ENCODE results near the gene ODAD4. TPM values are rescaled to one million over a fixed set of nuclear protein-coding genes. Genes with fewer than 3 reads are reported as not detected.
A peak's percentile ranks its signal among the peaks of the same experiment; 100 is the strongest.

The ODAD4 gene
- total RNA-seq, 2 donors from 2014 or later, result 1.1 to 2.2 TPM

DNA sequence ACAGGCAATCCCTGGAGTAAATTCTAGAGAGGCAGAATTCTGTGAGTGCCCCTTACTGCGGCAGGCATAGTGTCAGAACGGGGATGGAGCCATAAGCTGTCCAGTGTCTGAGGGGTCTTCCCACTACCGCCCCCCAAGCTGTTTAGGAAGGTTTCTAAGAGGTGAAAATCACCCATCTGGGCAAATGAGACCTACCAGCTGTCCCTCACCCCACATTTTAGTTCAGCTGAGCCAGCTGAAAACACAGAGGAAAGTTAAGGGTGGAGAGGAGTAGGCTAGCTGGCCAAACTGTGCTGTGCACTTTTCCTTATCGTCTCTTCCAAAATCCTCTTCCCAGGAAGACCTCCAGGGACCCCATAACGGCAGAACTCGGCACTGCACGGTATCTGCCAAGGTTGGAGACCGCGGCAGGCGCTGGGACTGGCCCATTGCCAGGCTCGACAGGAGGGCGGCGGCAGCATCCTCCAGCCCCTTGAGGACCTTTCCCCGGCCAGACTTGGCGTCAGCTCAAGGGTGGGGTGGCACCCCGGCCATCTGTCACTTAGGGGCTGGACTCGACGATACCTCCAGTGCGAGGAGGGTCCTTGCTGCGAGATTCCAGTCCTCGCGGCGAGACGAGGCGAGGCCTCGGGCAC, 12.6 kb upstream of the ODAD4 start:
- no peaks in the 10 kb centered on the region for H3K9me3 ChIP-seq
- H3K36me3 ChIP-seq, result peaks cover 6% of the 10 kb centered on the region
- ATAC-seq (ENCODE audit: insufficient number of reproducible peaks, low FRiP score, low read depth), result no peak
- peak overlapping the region; percentile 84 for H3K4me3 ChIP-seq
- H3K27ac ChIP-seq, result peak overlapping the region; percentile 79 to 90
- DNase-seq (ENCODE audit: low spot score), result no peak
- H3K27me3 ChIP-seq (replicated peaks; ENCODE audit: insufficient read depth), result no peaks in the 10 kb centered on the region
- TF ChIP-seq, protein P1, sequence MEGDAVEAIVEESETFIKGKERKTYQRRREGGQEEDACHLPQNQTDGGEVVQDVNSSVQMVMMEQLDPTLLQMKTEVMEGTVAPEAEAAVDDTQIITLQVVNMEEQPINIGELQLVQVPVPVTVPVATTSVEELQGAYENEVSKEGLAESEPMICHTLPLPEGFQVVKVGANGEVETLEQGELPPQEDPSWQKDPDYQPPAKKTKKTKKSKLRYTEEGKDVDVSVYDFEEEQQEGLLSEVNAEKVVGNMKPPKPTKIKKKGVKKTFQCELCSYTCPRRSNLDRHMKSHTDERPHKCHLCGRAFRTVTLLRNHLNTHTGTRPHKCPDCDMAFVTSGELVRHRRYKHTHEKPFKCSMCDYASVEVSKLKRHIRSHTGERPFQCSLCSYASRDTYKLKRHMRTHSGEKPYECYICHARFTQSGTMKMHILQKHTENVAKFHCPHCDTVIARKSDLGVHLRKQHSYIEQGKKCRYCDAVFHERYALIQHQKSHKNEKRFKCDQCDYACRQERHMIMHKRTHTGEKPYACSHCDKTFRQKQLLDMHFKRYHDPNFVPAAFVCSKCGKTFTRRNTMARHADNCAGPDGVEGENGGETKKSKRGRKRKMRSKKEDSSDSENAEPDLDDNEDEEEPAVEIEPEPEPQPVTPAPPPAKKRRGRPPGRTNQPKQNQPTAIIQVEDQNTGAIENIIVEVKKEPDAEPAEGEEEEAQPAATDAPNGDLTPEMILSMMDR (IDR thresholded peaks at IDR 0.05), result no peak
- H3K4me1 ChIP-seq (ENCODE audit: control insufficient read depth in 1 of 2, low read depth in 2 of 2), result peaks cover 6 to 20% of the 10 kb centered on the region in 2 donors

DNA sequence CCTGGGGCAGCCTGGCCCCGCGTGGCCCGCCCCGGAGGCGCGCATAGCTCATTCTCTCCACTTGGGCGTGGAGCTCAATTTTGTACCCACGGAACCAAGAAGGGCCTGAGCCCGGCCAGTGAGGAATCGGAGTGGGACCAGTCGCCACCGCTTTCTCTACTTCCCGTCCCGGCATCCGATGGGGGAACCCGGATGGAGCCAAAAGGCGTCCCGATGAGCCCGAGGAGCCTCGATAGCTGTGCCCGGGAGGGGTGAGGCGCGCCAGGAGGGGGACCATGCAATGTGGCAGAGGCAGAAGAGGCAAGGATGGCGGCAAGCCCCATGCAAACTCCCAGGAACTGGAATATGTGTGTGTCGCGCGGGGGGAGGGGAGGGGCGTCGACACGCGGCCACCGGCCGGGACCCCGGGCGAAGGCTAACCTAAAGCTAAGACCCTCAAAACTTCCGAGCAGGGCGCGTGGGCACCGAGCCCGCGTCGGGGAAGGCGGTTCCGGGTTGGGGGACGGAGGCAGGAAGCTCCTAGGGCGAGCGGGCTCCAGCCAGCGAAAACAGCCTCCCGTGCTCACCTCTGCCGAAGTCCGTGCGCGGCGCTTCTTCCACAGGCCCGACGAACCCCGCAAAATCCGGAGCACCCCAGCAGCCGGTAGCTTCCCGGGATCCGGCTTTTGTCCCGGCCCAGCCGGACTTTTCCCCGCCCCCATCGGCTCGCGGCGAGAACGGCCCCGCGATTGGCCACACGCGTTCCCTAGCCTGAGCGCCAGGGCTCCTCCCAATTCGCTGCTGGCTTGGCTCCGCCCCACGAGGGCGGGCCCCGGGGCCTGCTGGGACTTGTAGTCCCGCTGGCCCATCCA, 11.9 kb upstream of the ODAD4 start, which contains the start of gene ACLY:
Gene ACLY (minus strand): TSS at position 638 of the 851 bp plus-strand sequence. CDS start 5,078 bp downstream, outside the sequence.
- Histone ChIP-seq H3K27me3 (replicated peaks; ENCODE audit: insufficient read depth) (no peaks in the 10 kb centered on the region), H3K9me3 (no peaks in the 10 kb centered on the region), H3K4me1 (ENCODE audit: control insufficient read depth in 1 of 2, low read depth in 2 of 2) (peaks cover 6 to 20% of the 10 kb centered on the region in 2 donors), H3K36me3 (peaks cover under 1% of the 10 kb centered on the region), H3K27ac (peak within 1 kb of the TSS; percentile 79 to 90), H3K4me3 (peak within 1 kb of the TSS; percentile 84)
- DNase-seq (ENCODE audit: low spot score) (peak; percentile 89), ATAC-seq (ENCODE audit: insufficient number of reproducible peaks, low FRiP score, low read depth) (peak; percentile 96)
- TF ChIP-seq, protein P1 (IDR thresholded peaks at IDR 0.05), result no peak

DNA sequence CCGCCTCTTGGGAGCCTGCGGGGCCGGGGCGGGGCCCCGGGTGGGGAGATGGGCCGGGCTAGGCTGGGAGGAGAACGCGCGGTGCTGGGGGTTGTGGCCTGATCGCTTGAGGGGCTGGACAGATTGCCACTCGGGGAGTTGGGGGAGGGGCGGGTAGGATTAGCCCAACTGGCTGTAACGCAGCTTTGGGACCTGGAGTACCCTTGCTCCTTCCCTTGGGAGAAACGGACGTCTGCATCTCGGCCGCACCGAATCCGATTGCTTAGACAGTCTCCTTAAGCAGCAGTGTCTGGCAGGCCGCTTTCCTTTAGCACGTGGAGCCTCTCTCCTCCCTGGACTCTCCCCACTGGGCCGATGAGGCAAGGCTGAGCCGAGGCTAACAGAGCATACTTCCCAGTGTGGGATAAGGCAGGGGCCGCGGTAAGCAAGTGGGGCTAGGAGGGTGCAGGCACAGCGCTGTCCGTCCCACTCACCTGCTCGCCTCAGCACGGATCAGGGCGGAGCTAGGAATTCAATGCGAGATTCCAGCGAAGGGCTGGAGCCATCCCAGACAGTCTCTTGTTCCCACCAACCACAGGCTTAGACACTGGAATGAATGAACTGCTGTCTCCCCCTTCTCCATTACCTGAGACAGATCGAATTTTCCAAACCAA, 11.1 kb upstream of the ODAD4 start:
- peak overlapping the region; percentile 41 to 49 for H3K27ac ChIP-seq
- no peaks in the 10 kb centered on the region for H3K36me3 ChIP-seq
- ATAC-seq (ENCODE audit: insufficient number of reproducible peaks, low FRiP score, low read depth), result peak; percentile 15
- H3K4me3 ChIP-seq, result peak overlapping the region; percentile 84
- no peaks in the 10 kb centered on the region for H3K27me3 ChIP-seq (replicated peaks; ENCODE audit: insufficient read depth)
- DNase-seq (ENCODE audit: low spot score), result no peak
- H3K9me3 ChIP-seq, result no peaks in the 10 kb centered on the region
- H3K4me1 ChIP-seq (ENCODE audit: control insufficient read depth in 1 of 2, low read depth in 2 of 2), result peaks cover 6 to 20% of the 10 kb centered on the region in 2 donors
- TF ChIP-seq, protein P1 (IDR thresholded peaks at IDR 0.05), result no peak

DNA sequence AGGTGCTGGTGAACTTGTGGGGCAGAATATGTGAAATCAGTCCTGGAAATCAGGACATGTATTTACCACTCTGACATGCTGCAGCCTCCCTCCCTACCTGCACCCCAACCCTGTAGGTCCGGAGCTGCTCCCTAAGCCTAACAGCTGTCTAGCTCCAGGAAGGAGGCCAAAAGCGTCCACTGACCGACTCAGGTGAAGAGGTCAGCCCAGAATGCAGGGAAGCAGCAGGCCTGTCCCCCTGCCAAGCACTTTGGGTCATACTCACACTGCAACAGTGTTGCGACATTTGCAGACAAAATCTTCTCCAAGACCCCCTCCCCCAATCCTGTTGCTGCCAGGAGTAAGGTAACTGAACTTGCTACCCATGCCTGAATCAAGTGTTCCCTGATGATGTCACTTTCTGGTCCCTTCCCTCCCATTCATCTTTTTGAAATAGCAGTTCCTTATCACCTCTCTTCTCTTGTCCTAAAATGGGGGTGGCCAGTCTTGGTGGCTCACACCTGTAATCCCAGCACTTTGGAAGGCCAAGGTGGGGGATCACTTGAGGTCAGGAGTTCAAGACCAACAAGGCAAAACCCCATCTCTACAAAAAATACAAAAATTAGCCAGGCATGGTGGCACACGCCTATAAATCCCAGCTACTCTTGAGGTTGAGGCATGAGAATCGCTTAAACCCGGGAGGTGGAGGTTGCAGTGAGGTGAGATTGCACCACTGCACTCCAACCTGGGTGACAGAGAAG, 10.4 kb upstream of the ODAD4 start:
- no peak overlapping the region for H3K27ac ChIP-seq
- DNase-seq (ENCODE audit: low spot score) (no peak), ATAC-seq (ENCODE audit: insufficient number of reproducible peaks, low FRiP score, low read depth) (no peak)
- H3K4me3 ChIP-seq, result peak overlapping the region; percentile 84
- TF ChIP-seq, protein P1 (IDR thresholded peaks at IDR 0.05), result no peak
- no peaks in the 10 kb centered on the region for H3K36me3 ChIP-seq
- peaks cover 6 to 20% of the 10 kb centered on the region in 2 donors for H3K4me1 ChIP-seq (ENCODE audit: control insufficient read depth in 1 of 2, low read depth in 2 of 2)
- no peaks in the 10 kb centered on the region for H3K27me3 ChIP-seq (replicated peaks; ENCODE audit: insufficient read depth)
- no peaks in the 10 kb centered on the region for H3K9me3 ChIP-seq

Measured in thoracic aorta (tissue), 2 donors.